ENCODE data around the gene ATOH7.

GRCh38 chr10:68251151-68251550 lies 19.2 kb upstream of the ATOH7 start:
- TF ChIP-seq, protein P1, sequence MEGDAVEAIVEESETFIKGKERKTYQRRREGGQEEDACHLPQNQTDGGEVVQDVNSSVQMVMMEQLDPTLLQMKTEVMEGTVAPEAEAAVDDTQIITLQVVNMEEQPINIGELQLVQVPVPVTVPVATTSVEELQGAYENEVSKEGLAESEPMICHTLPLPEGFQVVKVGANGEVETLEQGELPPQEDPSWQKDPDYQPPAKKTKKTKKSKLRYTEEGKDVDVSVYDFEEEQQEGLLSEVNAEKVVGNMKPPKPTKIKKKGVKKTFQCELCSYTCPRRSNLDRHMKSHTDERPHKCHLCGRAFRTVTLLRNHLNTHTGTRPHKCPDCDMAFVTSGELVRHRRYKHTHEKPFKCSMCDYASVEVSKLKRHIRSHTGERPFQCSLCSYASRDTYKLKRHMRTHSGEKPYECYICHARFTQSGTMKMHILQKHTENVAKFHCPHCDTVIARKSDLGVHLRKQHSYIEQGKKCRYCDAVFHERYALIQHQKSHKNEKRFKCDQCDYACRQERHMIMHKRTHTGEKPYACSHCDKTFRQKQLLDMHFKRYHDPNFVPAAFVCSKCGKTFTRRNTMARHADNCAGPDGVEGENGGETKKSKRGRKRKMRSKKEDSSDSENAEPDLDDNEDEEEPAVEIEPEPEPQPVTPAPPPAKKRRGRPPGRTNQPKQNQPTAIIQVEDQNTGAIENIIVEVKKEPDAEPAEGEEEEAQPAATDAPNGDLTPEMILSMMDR (conservative IDR thresholded peaks at IDR 0.05; ENCODE audit: low read length): no peak
- TF ChIP-seq EZH2phosphoT487 (IDR thresholded peaks at IDR 0.05; ENCODE audit: borderline replicate concordance, low read depth, low read length): no peak
